CD8-positive, alpha-beta memory T cell (primary cell): ENCODE data around the gene TFB1M. TPM values are rescaled to one million over a fixed set of nuclear protein-coding genes. Genes with fewer than 3 reads are reported as not detected.
A peak's percentile ranks its signal among the peaks of the same experiment; 100 is the strongest.
"Not testable (repeated sequence)": the region's sequence is repeated elsewhere in the genome, so short reads cannot be mapped to it uniquely, and the experiment has no call there.

Experiments
- CTCF ChIA-PET: fragments of 350-600 bp; sonication (Branson Sonifier 250); formaldehyde crosslinking; loops from one replicate; lab custom pipeline; 2021; ENCODE audit warnings: antibody characterized with exemption; lab: Charles Lee
- POLR2A ChIA-PET: fragments of 350-600 bp; sonication (Branson Sonifier 250); formaldehyde crosslinking; loops from one replicate; lab custom pipeline; 2021; ENCODE audit warnings: antibody characterized with exemption; lab: Charles Lee
- DNase-seq, 5 donors: peaks; one replicate each; pipeline versions ENCODE4 v3.0.0 to v3.0.0-alpha.2; 2020 to 2022; ENCODE audit warnings: mixed read lengths in 1 of 5
- H3K27ac ChIP-seq: one replicate; pipeline ENCODE4 v1.7.0; 2013; ENCODE audit warnings: low read depth, mild to moderate bottlenecking, low read length, moderate library complexity
- H3K27me3 ChIP-seq: 2 replicates; pipeline ENCODE4 v1.7.0; 2013; ENCODE audit warnings: low read length, mild to moderate bottlenecking; ENCODE audit not compliant: insufficient read depth, poor library complexity, severe bottlenecking
- H3K36me3 ChIP-seq: 2 replicates; pipeline ENCODE4 v1.7.0; 2013; ENCODE audit warnings: mild to moderate bottlenecking, low read length, moderate library complexity; ENCODE audit not compliant: insufficient read depth
- H3K4me1 ChIP-seq: 2 replicates; pipeline ENCODE4 v1.7.0; 2013; ENCODE audit warnings: mild to moderate bottlenecking, low read length, moderate library complexity; ENCODE audit not compliant: insufficient read depth
- H3K4me3 ChIP-seq: 2 replicates; pipeline ENCODE4 v1.7.0; 2013; ENCODE audit warnings: mild to moderate bottlenecking, low read length
- H3K9me3 ChIP-seq: 2 replicates; pipeline ENCODE4 v1.7.0; 2013; ENCODE audit warnings: mild to moderate bottlenecking, low read length
- H3K27ac Mint-ChIP-seq, 8 donors: one replicate each; pipeline ENCODE4 v1.8.0; 2020 to 2021; ENCODE audit warnings: mixed read lengths in 8 of 8, mild to moderate bottlenecking in 6 of 8, inconsistent platforms in 3 of 8, moderate library complexity in 3 of 8
- H3K27me3 Mint-ChIP-seq, 2 donors: one replicate each; pipeline ENCODE4 v1.8.0; 2020 to 2021; ENCODE audit warnings: mixed read lengths in 2 of 2, mild to moderate bottlenecking in 1 of 2, moderate library complexity in 1 of 2
- H3K36me3 Mint-ChIP-seq, 3 donors: one replicate each; pipeline ENCODE4 v1.8.0; 2020 to 2021; ENCODE audit warnings: mixed read lengths in 3 of 3, inconsistent platforms in 1 of 3, mild to moderate bottlenecking in 1 of 3
- H3K4me1 Mint-ChIP-seq, 3 donors: one replicate each; pipeline ENCODE4 v1.8.0; 2020 to 2021; ENCODE audit warnings: mixed read lengths in 3 of 3, inconsistent platforms in 1 of 3, mild to moderate bottlenecking in 1 of 3
- H3K4me3 Mint-ChIP-seq, 7 donors: one replicate each; pipeline ENCODE4 v1.8.0; 2020 to 2021; ENCODE audit warnings: mixed read lengths in 7 of 7, mild to moderate bottlenecking in 6 of 7, moderate library complexity in 4 of 7, inconsistent platforms in 2 of 7
- H3K9me3 Mint-ChIP-seq, 5 donors: one replicate each; pipeline ENCODE4 v1.8.0; 2020 to 2022; ENCODE audit warnings: mixed read lengths in 5 of 5, mild to moderate bottlenecking in 3 of 5, moderate library complexity in 2 of 5, inconsistent platforms in 1 of 5
- polyA plus RNA-seq: library from polyadenylated mRNA; unstranded; fragments of 300-500 nt; fragmentation: Illumina TruSeq; gene quantifications from one replicate; pipeline ENCODE4 v1.2.3, GENCODE V29; 2021
- total RNA-seq, 2 experiments: library from RNA; stranded (reverse); gene quantifications; one replicate each; pipeline ENCODE4 v1.2.3, GENCODE V29; 2021

Gene TFB1M
- total and polyA plus RNA-seq, 3 experiments from 2014 or later: 13.2 to 40.8 (median 37.7) TPM

DNA sequence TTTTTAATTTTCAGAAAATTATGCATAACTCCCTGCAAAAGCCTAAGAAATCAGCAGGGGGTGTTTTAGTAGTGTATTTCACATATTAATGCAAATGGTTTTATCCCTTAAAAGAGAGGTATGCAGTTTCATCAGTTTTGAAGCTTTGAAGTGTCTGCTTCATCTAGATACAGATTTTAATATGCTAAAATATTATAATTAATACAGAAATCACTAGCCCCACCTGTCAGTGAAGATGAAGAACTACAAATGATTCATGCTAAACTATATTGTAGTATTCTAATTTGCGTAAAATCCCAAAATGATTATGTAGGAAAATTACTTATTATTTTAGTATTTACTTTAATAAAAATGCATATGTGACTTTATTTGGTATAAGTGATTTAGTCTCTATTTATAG, 2.9 kb upstream of the TFB1M start:
- no peaks in the 10 kb centered on the region for H3K9me3 Mint-ChIP-seq
- no peaks in the 10 kb centered on the region for H3K9me3 ChIP-seq

GRCh38 chr6:155316419-155316818, 2.1 kb upstream of the TFB1M start:
- Histone ChIP-seq H3K27ac (no peak overlapping the region), H3K4me1 (peaks cover 16% of the 10 kb centered on the region), H3K27me3 (no peaks in the 10 kb centered on the region), H3K9me3 (no peaks in the 10 kb centered on the region), H3K36me3 (no peaks in the 10 kb centered on the region), H3K4me3 (no peak overlapping the region)
- peak overlapping the region in 1 of 7 donors; percentile 29 for H3K4me3 Mint-ChIP-seq
- peaks cover 25 to 37% (median 33%) of the 10 kb centered on the region in 3 donors for H3K4me1 Mint-ChIP-seq
- ChIA-PET CTCF (interaction anchor here (1.0 to 3.8 kb wide), 5 partner anchors 11 to 641 kb away, joined by 3 to 16 read pairs (median 3); no protein-coding TSS in a partner anchor), POLR2A (interaction anchor here (0.6 kb wide), 1 partner anchor 1247 kb away, joined by 3 read pairs; no protein-coding TSS in a partner anchor)
- peaks cover 3 to 4% of the 10 kb centered on the region in 2 donors for H3K27me3 Mint-ChIP-seq
- no peaks in the 10 kb centered on the region for H3K9me3 Mint-ChIP-seq
- DNase-seq: no peak
- H3K36me3 Mint-ChIP-seq: peaks cover 0 to 22% (median 0%) of the 10 kb centered on the region in 3 donors
- peak overlapping the region in 1 of 8 donors; percentile 15 for H3K27ac Mint-ChIP-seq

More for the DNA sequence above, 2.9 kb upstream of the TFB1M start:
- no peak overlapping the region for H3K4me3 Mint-ChIP-seq
- no peaks in the 10 kb centered on the region for H3K27me3 ChIP-seq
- peaks cover 4% of the 10 kb centered on the region in 2 donors for H3K27me3 Mint-ChIP-seq
- H3K27ac ChIP-seq: no peak overlapping the region
- H3K36me3 ChIP-seq: no peaks in the 10 kb centered on the region
- DNase-seq: no peak
- ChIA-PET POLR2A (no interaction called here), CTCF (interaction anchor here (1.0 to 3.8 kb wide), 7 partner anchors 11 to 641 kb away, joined by 3 to 16 read pairs (median 3); no protein-coding TSS in a partner anchor)
- H3K4me1 Mint-ChIP-seq: peaks cover 24 to 30% (median 26%) of the 10 kb centered on the region in 3 donors
- H3K27ac Mint-ChIP-seq: no peak overlapping the region
- peaks cover 16% of the 10 kb centered on the region for H3K4me1 ChIP-seq
- peaks cover 0 to 15% (median 0%) of the 10 kb centered on the region in 3 donors for H3K36me3 Mint-ChIP-seq
- H3K4me3 ChIP-seq: no peak overlapping the region

GRCh38 chr6:155315516-155315871, 1.2 kb upstream of the TFB1M start:
- POLR2A ChIA-PET: interaction anchor here (0.7 to 1.4 kb wide), 2 partner anchors 144 to 720 kb away, joined by 3 to 7 read pairs; no protein-coding TSS in a partner anchor
- Histone ChIP-seq H3K4me3 (peak overlapping the region; percentile 84), H3K27ac (peak overlapping the region; percentile 87), H3K27me3 (no peaks in the 10 kb centered on the region), H3K9me3 (no peaks in the 10 kb centered on the region), H3K36me3 (no peaks in the 10 kb centered on the region), H3K4me1 (peaks cover 16% of the 10 kb centered on the region)
- Mint-ChIP-seq H3K4me1 (peaks cover 26 to 45% (median 41%) of the 10 kb centered on the region in 3 donors), H3K27me3 (peaks cover 0 to 3% of the 10 kb centered on the region in 2 donors), H3K9me3 (no peaks in the 10 kb centered on the region), H3K4me3 (peak overlapping the region; percentile 96 to 99 (median 97)), H3K36me3 (peaks cover 0 to 26% (median 0%) of the 10 kb centered on the region in 3 donors), H3K27ac (peak overlapping the region; percentile 92 to 99 (median 96))
- CTCF ChIA-PET: interaction anchor here (1.0 to 3.8 kb wide), 7 partner anchors 12 to 1959 kb away, joined by 3 to 16 read pairs (median 4); no protein-coding TSS in a partner anchor
- no peak for DNase-seq

DNA sequence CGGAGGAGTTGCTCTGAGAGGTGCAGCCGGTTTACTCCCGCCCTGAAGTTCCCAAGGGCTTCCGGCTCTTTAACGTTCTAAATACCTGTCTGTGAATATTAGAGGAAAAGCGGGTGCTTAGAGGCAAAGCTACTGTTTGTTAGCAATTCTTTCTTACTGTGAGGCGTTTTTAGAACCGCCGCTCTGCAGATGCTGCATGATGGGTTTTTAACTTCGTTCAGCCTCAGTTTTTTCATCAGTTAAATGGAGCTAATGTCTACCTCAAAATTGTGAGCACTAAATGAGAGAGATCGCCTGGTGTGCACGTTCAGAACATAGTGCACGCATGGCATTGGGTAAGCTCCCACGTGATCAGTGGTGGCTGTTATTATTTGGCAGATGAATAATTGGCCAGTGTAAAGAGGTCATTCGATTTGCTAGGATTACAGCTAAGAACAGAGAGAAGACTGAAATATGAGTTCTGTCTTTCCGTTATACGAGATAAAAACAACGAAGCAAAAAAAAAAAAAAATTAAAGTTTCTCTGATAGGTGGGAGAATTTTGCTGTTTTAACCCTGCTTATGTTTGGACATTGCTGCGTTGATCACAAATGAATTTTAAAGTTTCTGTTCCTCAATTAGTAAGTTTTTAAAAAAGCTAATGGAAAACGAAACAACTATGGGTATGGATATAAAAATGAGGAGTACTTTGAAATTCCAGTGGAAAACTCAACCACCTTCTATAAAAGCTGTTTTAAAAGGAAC, 660 bp upstream of the TFB1M start:
- Histone ChIP-seq H3K4me3 (peak overlapping the region; percentile 84), H3K36me3 (no peaks in the 10 kb centered on the region), H3K27me3 (no peaks in the 10 kb centered on the region), H3K4me1 (peaks cover 16% of the 10 kb centered on the region), H3K9me3 (no peaks in the 10 kb centered on the region), H3K27ac (peak overlapping the region; percentile 87)
- ChIA-PET POLR2A (interaction anchor here (0.6 to 1.4 kb wide), 3 partner anchors 94 to 719 kb away, joined by 3 to 7 read pairs (median 3); no protein-coding TSS in a partner anchor), CTCF (interaction anchor here (1.0 to 3.8 kb wide), 7 partner anchors 13 to 1960 kb away, joined by 3 to 16 read pairs (median 4); no protein-coding TSS in a partner anchor)
- Mint-ChIP-seq H3K27me3 (no peaks in the 10 kb centered on the region), H3K27ac (peak overlapping the region; percentile 92 to 99 (median 96)), H3K9me3 (no peaks in the 10 kb centered on the region), H3K36me3 (peaks cover 0 to 30% (median 2%) of the 10 kb centered on the region in 3 donors), H3K4me1 (peaks cover 30 to 50% (median 45%) of the 10 kb centered on the region in 3 donors), H3K4me3 (peak overlapping the region; percentile 96 to 99 (median 97))
- DNase-seq: peak in 3 of 5 donors; percentile 6 to 63 (median 40)

GRCh38 chr6:155313602-155314091, 637 bp downstream of the TFB1M start:
- Mint-ChIP-seq H3K27ac (peak overlapping the region; percentile 92 to 99 (median 96)), H3K27me3 (no peaks in the 10 kb centered on the region), H3K36me3 (peaks cover 0 to 35% (median 5%) of the 10 kb centered on the region in 3 donors), H3K4me1 (peaks cover 31 to 60% (median 51%) of the 10 kb centered on the region in 3 donors), H3K4me3 (peak overlapping the region; percentile 96 to 99 (median 97)), H3K9me3 (no peaks in the 10 kb centered on the region)
- Histone ChIP-seq H3K27me3 (no peaks in the 10 kb centered on the region), H3K9me3 (no peaks in the 10 kb centered on the region), H3K4me3 (peak overlapping the region; percentile 84), H3K27ac (peak overlapping the region; percentile 87), H3K4me1 (peaks cover 20% of the 10 kb centered on the region), H3K36me3 (peaks cover 4% of the 10 kb centered on the region)
- CTCF ChIA-PET: interaction anchor here (1.8 kb wide), 1 partner anchor 136 kb away, joined by 4 read pairs; no protein-coding TSS in a partner anchor
- no peak for DNase-seq
- POLR2A ChIA-PET: no interaction called here

GRCh38 chr6:155312950-155313349, 1.3 kb downstream of the TFB1M start:
- H3K4me3 ChIP-seq, H3K27ac ChIP-seq, H3K9me3 ChIP-seq, DNase-seq, H3K27me3 Mint-ChIP-seq, H3K9me3 Mint-ChIP-seq, POLR2A ChIA-PET, CTCF ChIA-PET, H3K27me3 ChIP-seq, H3K36me3 ChIP-seq: not testable (repeated sequence)
- Mint-ChIP-seq H3K36me3 (peaks cover 0 to 41% (median 5%) of the 10 kb centered on the region in 3 donors), H3K4me1 (peaks cover 34 to 66% (median 56%) of the 10 kb centered on the region in 3 donors), H3K4me3 (peak overlapping the region; percentile 96 to 99 (median 97)), H3K27ac (peak overlapping the region; percentile 29 to 97 (median 93))
- peaks cover 20% of the 10 kb centered on the region for H3K4me1 ChIP-seq

- Histone ChIP-seq H3K4me3 (no peak overlapping the region), H3K27me3 (no peaks in the 10 kb centered on the region), H3K4me1 (peaks cover 20% of the 10 kb centered on the region), H3K9me3 (no peaks in the 10 kb centered on the region), H3K36me3 (peaks cover 4% of the 10 kb centered on the region), H3K27ac (no peak overlapping the region)
- Mint-ChIP-seq H3K9me3 (no peaks in the 10 kb centered on the region), H3K36me3 (peaks cover 0 to 52% (median 9%) of the 10 kb centered on the region in 3 donors), H3K4me3 (peak overlapping the region in 1 of 7 donors; percentile 51), H3K27me3 (no peaks in the 10 kb centered on the region), H3K27ac (peak overlapping the region in 2 of 8 donors; percentile 46 to 75), H3K4me1 (peaks cover 36 to 80% (median 68%) of the 10 kb centered on the region in 3 donors)
- DNase-seq: no peak
- POLR2A ChIA-PET: no interaction called here
- CTCF ChIA-PET: no interaction called here
Observed at GRCh38 chr6:155311583-155311982, 2.7 kb downstream of the TFB1M start.
